ENCODE data around the gene SLC39A11.

DNA sequence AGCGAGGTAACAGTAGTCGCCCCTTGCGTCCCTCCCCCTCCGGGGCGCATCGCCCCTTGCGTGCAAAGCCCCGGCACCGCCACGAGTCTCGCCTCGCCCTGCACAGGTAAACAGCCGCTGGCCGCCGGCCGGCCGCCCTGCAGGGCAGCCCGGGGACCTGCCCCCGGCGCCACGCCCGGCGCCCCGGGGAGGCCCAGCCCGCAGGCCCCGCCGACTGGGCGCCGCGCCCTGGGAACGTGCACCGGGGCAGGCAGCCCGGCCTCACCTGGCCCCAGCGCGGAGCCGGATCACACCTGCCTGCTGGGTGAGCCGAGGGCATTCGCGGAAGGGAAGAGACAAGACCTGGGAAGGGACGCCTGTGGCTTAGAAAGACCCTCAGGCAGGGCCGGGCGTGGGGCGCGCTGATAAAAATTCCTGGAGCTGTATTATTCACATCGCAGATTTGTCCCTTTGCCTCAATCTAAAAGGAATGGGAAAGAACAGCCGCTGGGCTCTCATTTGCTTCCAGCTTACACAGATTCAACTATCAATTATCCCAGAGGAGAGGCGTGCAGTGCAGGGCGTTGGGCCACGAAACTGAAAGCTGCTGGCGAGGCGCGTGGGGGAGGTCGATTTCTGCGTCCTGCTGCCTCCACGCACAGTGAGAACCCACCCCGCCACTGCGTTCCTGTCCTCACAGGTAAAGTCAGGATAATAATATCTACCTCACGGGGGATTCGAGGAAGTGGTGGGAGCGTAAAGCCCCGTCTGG, 451.9 kb downstream of the SLC39A11 start:
- TF ChIP-seq, protein P1, sequence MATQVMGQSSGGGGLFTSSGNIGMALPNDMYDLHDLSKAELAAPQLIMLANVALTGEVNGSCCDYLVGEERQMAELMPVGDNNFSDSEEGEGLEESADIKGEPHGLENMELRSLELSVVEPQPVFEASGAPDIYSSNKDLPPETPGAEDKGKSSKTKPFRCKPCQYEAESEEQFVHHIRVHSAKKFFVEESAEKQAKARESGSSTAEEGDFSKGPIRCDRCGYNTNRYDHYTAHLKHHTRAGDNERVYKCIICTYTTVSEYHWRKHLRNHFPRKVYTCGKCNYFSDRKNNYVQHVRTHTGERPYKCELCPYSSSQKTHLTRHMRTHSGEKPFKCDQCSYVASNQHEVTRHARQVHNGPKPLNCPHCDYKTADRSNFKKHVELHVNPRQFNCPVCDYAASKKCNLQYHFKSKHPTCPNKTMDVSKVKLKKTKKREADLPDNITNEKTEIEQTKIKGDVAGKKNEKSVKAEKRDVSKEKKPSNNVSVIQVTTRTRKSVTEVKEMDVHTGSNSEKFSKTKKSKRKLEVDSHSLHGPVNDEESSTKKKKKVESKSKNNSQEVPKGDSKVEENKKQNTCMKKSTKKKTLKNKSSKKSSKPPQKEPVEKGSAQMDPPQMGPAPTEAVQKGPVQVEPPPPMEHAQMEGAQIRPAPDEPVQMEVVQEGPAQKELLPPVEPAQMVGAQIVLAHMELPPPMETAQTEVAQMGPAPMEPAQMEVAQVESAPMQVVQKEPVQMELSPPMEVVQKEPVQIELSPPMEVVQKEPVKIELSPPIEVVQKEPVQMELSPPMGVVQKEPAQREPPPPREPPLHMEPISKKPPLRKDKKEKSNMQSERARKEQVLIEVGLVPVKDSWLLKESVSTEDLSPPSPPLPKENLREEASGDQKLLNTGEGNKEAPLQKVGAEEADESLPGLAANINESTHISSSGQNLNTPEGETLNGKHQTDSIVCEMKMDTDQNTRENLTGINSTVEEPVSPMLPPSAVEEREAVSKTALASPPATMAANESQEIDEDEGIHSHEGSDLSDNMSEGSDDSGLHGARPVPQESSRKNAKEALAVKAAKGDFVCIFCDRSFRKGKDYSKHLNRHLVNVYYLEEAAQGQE (IDR thresholded peaks at IDR 0.05; ENCODE audit: low read depth): no peak
- TF ChIP-seq, protein P2, sequence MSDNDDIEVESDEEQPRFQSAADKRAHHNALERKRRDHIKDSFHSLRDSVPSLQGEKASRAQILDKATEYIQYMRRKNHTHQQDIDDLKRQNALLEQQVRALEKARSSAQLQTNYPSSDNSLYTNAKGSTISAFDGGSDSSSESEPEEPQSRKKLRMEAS (IDR thresholded peaks at IDR 0.05): peak; percentile 96
- TF ChIP-seq EGR1 (IDR thresholded peaks at IDR 0.05) (0 out of 2 replicates have a peak, but pooled peaks have one; percentile 4), CEBPB (IDR thresholded peaks at IDR 0.05) (no peak), FOXM1 (IDR thresholded peaks at IDR 0.05; ENCODE audit: borderline replicate concordance, low read depth) (no peak), CREB1 (IDR thresholded peaks at IDR 0.05; ENCODE audit: low read depth) (no peak), RAD21 (IDR thresholded peaks at IDR 0.05; ENCODE audit: low read depth) (no peak; the same call in 1 of the 2 replicates), EP300 (IDR thresholded peaks at IDR 0.05; ENCODE audit: borderline replicate concordance) (peak; percentile 74), YY1 (IDR thresholded peaks at IDR 0.05; ENCODE audit: low read depth) (no peak), ZBTB7A (IDR thresholded peaks at IDR 0.05; ENCODE audit: low read depth) (peak; percentile 48; the same call in 1 of the 2 replicates)
